Endodermal cell (in vitro differentiated cells): Measurements from ENCODE around the gene PRUNE2. TPM values are rescaled to one million over a fixed set of nuclear protein-coding genes. Genes with fewer than 3 reads are reported as not detected.

ENCODE experiments used
- DNase-seq: peaks from one replicate; pipeline ENCODE4 v3.0.0-alpha.2; 2017
- H3K27ac ChIP-seq: 2 replicates; pipeline ENCODE4 v1.5.1; 2013; ENCODE audit warnings: mild to moderate bottlenecking, low read depth, low read length, moderate library complexity
- H3K27me3 ChIP-seq: 2 replicates; pipeline ENCODE4 v1.6.1; 2013; ENCODE audit warnings: mild to moderate bottlenecking, low read length, moderate library complexity; ENCODE audit not compliant: insufficient read depth, control insufficient read depth, poor library complexity, severe bottlenecking
- H3K36me3 ChIP-seq: 2 replicates; pipeline ENCODE4 v1.7.0; 2013; ENCODE audit warnings: mild to moderate bottlenecking, low read length, moderate library complexity; ENCODE audit not compliant: control insufficient read depth, insufficient read depth
- H3K4me1 ChIP-seq: one replicate; pipeline ENCODE4 v1.7.0; 2013; ENCODE audit warnings: low read length; ENCODE audit not compliant: control insufficient read depth, insufficient read depth
- H3K4me3 ChIP-seq: 2 replicates; pipeline ENCODE4 v1.5.1; 2013; ENCODE audit warnings: mild to moderate bottlenecking, low read length, moderate library complexity
- H3K9ac ChIP-seq: 2 replicates; pipeline ENCODE4 v1.6.1; 2013; ENCODE audit warnings: mild to moderate bottlenecking, low read length, moderate library complexity; ENCODE audit not compliant: poor library complexity, severe bottlenecking; ENCODE audit errors: extremely low read depth
- H3K9me3 ChIP-seq: 2 replicates; pipeline ENCODE4 v1.6.1; 2013; ENCODE audit warnings: mild to moderate bottlenecking, low read length, moderate library complexity; ENCODE audit not compliant: control insufficient read depth
- H3K27ac Mint-ChIP-seq: 2 replicates; pipeline ENCODE4 v1.8.0; 2020; ENCODE audit warnings: mixed read lengths
- H3K27me3 Mint-ChIP-seq: 2 replicates; pipeline ENCODE4 v1.8.0; 2021; ENCODE audit warnings: mild to moderate bottlenecking, mixed read lengths; ENCODE audit not compliant: insufficient read depth
- H3K36me3 Mint-ChIP-seq: 2 replicates; pipeline ENCODE4 v1.8.0; 2020; ENCODE audit warnings: low read depth, mixed read lengths
- H3K4me1 Mint-ChIP-seq: 2 replicates; pipeline ENCODE4 v1.8.0; 2020; ENCODE audit warnings: mixed read lengths
- H3K4me3 Mint-ChIP-seq: 2 replicates; pipeline ENCODE4 v1.8.0; 2020; ENCODE audit warnings: mild to moderate bottlenecking, moderate library complexity, mixed read lengths
- H3K9me3 Mint-ChIP-seq: 2 replicates; pipeline ENCODE4 v1.8.0; 2020; ENCODE audit warnings: mild to moderate bottlenecking, mixed read lengths
- WGBS, 2 experiments: methylation state at CpG; one replicate each; pipeline versions ENCODE4 v1.1.5 to v1.1.7; 2013; ENCODE audit warnings: missing lambda C conversion rate in 2 of 2, mixed read lengths in 1 of 2; ENCODE audit not compliant: insufficient coverage in 1 of 2, insufficient read length in 1 of 2; 5-methylcytosine and 5-hydroxymethylcytosine counted together
- total RNA-seq, 2 donors: library from RNA; stranded (reverse); fragmentation: NEBNext Ultra II Directional in 1 of 2; extraction: Animal tissue kit (Norgen Biotek cat#: 25700) in 1 of 2; gene quantifications; 2 replicates in 1 of 2; 3 replicates in 1 of 2; pipeline ENCODE4 v1.2.1, GENCODE V29; 2021
- TF ChIP-seq, protein P1 (sequence below): fragments of 200-600 bp; sonication (generic); conservative IDR thresholded peaks from 2 replicates; pipeline ENCODE4 v1.5.0; 2021; ENCODE audit warnings: antibody characterized with exemption, mild to moderate bottlenecking

Gene PRUNE2
- total RNA-seq, 2 donors from 2014 or later = 4.1 to 6.8 TPM

DNA sequence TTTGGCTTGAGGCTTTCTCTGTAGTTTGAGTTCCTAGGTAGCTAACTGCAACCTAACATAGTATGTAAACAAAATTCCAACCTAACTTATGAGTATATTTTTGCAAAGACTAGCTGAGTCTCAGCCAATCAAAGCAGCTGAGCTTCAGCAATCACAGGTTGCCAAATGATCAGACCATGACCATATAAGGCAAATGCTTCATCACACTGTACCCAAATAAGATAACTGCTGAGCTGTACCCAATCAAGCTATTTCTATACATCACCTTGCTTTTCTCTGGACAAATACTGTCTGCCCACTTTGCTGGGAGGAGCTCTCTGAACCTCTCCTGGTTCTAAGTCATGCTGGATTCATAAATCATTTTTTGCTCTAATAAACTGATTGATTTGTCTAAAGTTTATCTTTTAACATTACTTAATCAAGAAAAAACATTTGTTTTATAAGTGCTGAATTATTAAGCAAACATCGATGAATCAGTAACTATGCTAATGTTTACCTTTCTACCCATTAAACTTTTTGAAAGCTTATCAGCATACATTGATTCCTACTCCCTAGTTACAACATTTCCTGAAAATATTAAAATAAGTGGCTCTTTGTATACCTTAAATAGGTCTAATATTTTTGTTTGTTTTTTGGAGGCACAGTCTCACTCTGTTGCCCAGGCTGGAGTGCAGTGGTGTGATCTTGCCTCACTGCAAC is 271.4 kb downstream of the PRUNE2 start:
- Histone ChIP-seq H3K27me3 (peaks cover 4% of the 10 kb centered on the region), H3K36me3 (no peaks in the 10 kb centered on the region), H3K9ac (no peak overlapping the region), H3K4me3 (no peak overlapping the region), H3K4me1 (peaks cover 7% of the 10 kb centered on the region), H3K9me3 (no peaks in the 10 kb centered on the region), H3K27ac (no peak overlapping the region)
- Mint-ChIP-seq H3K4me1 (peaks cover 13% of the 10 kb centered on the region), H3K9me3 (no peaks in the 10 kb centered on the region), H3K27me3 (no peaks in the 10 kb centered on the region), H3K36me3 (no peaks in the 10 kb centered on the region), H3K4me3 (no peak overlapping the region), H3K27ac (no peak overlapping the region)
- 100% methylated on average over 1 of the region's 1 CpG; no CpG with 5 or more reads in 1 of the 2 experiments for WGBS, 2 experiments
- no peak for DNase-seq
- TF ChIP-seq, protein P1, sequence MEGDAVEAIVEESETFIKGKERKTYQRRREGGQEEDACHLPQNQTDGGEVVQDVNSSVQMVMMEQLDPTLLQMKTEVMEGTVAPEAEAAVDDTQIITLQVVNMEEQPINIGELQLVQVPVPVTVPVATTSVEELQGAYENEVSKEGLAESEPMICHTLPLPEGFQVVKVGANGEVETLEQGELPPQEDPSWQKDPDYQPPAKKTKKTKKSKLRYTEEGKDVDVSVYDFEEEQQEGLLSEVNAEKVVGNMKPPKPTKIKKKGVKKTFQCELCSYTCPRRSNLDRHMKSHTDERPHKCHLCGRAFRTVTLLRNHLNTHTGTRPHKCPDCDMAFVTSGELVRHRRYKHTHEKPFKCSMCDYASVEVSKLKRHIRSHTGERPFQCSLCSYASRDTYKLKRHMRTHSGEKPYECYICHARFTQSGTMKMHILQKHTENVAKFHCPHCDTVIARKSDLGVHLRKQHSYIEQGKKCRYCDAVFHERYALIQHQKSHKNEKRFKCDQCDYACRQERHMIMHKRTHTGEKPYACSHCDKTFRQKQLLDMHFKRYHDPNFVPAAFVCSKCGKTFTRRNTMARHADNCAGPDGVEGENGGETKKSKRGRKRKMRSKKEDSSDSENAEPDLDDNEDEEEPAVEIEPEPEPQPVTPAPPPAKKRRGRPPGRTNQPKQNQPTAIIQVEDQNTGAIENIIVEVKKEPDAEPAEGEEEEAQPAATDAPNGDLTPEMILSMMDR = no peak

DNA sequence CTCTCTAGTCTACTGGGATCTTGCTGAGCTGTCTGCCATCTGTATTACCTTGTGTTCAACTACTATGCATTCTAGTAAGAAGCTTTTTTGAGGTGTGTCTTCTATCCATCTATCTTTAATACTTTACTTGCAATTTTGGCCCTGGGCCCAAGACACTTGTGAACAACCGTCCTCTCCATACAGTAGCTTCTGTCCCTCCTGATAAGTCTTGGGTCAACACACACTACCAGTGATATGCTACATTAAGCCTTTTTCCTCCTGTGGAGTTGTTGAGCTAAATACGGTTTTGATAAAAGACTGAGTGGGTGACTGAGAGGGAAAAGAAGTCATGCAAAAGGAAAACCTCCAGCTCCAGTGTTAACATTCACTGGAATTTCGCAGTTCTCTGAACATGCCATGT is 275.0 kb downstream of the PRUNE2 start:
- Mint-ChIP-seq H3K4me1 (peaks cover 13% of the 10 kb centered on the region), H3K4me3 (no peak overlapping the region), H3K9me3 (no peaks in the 10 kb centered on the region), H3K27ac (no peak overlapping the region), H3K36me3 (no peaks in the 10 kb centered on the region), H3K27me3 (no peaks in the 10 kb centered on the region)
- peaks cover 4% of the 10 kb centered on the region for H3K27me3 ChIP-seq
- H3K9me3 ChIP-seq = no peaks in the 10 kb centered on the region
- no peak overlapping the region for H3K4me3 ChIP-seq
- no peak for DNase-seq
- no peak overlapping the region for H3K27ac ChIP-seq
- TF ChIP-seq, protein P1 = no peak
- WGBS, 2 experiments = 87 to 88% methylated on average over 1 to 3 of the region's 3 CpGs
- no peaks in the 10 kb centered on the region for H3K36me3 ChIP-seq
- H3K4me1 ChIP-seq = peaks cover 7% of the 10 kb centered on the region
- H3K9ac ChIP-seq = no peak overlapping the region

DNA sequence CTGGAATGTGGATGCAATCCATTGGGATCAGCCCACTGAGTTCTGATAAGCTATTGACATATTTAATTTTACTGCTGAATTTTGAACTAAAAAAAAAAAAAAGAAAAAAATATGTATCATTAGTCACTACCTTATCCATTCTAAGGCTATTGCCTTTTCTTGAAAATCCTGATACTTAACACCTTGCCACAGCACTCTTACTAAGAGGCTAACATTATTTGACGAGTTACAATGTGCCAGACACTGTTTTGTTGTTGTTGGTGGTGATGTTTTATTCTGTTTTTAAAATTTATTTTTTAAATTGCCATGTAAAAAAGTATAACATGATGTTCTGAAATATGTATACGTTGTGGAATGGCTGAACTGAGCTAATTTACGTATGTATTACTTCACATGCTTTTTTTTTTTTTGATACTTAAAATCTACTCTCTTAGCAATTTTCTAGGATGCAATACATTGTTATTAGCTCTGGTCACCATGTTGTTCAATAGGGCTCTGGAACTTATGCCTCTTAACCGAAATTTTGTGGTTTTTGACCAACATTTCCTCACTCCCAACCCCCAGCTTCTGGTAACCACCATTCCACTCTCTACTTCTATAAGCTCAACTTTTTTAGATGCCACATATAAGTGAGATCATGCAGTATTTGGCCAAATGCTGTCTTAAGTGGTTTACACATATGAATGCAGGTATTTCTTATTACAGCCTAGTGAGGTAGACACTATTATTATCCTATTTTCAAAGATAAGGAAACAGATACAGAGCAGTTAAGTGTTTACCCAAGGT is 276.5 kb downstream of the PRUNE2 start:
- H3K9me3 Mint-ChIP-seq = no peaks in the 10 kb centered on the region
- H3K4me1 ChIP-seq = peaks cover 7% of the 10 kb centered on the region
- H3K9me3 ChIP-seq = no peaks in the 10 kb centered on the region
- no peak overlapping the region for H3K9ac ChIP-seq
- 77 to 97% methylated on average over 1 to 4 of the region's 4 CpGs for WGBS, 2 experiments
- no peak for DNase-seq
- no peak overlapping the region for H3K4me3 Mint-ChIP-seq
- TF ChIP-seq, protein P1 = no peak
- H3K4me3 ChIP-seq = no peak overlapping the region
- no peaks in the 10 kb centered on the region for H3K27me3 Mint-ChIP-seq
- peaks cover 4% of the 10 kb centered on the region for H3K27me3 ChIP-seq
- H3K36me3 ChIP-seq = no peaks in the 10 kb centered on the region
- H3K36me3 Mint-ChIP-seq = no peaks in the 10 kb centered on the region
- no peak overlapping the region for H3K27ac ChIP-seq
- no peak overlapping the region for H3K27ac Mint-ChIP-seq
- peaks cover 13% of the 10 kb centered on the region for H3K4me1 Mint-ChIP-seq
